ENCODE measurements around the gene ZNF621.

DNA sequence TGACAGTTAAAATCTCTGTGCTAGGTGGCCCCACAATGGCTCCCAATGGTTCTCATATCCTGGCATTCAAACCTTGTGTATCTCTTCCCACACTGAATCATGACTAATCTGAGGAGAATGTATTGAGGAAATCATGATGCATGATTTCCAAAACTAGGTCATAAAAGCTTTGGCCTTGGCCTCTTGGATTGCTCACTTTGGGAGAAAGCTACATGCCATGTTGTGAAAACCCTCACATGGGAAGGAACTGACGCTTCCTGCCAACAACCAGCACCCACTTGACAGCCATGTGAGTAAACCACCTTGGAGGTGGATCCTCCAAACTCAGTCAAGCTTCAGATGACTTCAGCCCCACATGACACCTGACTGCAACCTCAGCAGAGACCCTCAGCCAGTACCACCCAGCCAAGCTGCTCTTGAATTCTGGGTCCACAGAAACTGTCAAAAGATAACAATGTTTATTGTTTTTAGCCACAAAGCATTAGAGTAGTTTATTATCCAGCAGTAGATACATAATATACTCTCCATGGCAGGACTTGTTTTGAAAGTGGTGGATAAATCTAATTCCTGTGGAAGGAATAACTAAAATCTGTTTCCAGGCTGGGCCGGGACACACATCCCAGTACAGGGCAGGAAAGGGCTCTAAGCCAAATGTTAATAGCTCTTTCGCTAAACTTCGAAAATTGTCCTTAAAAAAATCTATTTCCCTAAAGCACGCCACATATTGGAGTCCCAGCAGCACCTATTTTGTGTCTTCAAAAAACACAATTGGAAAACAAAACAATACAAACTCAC is 19.9 kb upstream of the ZNF621 start:
- TF ChIP-seq, protein P1, sequence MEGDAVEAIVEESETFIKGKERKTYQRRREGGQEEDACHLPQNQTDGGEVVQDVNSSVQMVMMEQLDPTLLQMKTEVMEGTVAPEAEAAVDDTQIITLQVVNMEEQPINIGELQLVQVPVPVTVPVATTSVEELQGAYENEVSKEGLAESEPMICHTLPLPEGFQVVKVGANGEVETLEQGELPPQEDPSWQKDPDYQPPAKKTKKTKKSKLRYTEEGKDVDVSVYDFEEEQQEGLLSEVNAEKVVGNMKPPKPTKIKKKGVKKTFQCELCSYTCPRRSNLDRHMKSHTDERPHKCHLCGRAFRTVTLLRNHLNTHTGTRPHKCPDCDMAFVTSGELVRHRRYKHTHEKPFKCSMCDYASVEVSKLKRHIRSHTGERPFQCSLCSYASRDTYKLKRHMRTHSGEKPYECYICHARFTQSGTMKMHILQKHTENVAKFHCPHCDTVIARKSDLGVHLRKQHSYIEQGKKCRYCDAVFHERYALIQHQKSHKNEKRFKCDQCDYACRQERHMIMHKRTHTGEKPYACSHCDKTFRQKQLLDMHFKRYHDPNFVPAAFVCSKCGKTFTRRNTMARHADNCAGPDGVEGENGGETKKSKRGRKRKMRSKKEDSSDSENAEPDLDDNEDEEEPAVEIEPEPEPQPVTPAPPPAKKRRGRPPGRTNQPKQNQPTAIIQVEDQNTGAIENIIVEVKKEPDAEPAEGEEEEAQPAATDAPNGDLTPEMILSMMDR (IDR thresholded peaks at IDR 0.05), result no peak
- TF ChIP-seq SIN3A (IDR thresholded peaks at IDR 0.05; ENCODE audit: borderline replicate concordance, insufficient read depth, low read depth, low read length), result no peak
- TF ChIP-seq, protein P2, sequence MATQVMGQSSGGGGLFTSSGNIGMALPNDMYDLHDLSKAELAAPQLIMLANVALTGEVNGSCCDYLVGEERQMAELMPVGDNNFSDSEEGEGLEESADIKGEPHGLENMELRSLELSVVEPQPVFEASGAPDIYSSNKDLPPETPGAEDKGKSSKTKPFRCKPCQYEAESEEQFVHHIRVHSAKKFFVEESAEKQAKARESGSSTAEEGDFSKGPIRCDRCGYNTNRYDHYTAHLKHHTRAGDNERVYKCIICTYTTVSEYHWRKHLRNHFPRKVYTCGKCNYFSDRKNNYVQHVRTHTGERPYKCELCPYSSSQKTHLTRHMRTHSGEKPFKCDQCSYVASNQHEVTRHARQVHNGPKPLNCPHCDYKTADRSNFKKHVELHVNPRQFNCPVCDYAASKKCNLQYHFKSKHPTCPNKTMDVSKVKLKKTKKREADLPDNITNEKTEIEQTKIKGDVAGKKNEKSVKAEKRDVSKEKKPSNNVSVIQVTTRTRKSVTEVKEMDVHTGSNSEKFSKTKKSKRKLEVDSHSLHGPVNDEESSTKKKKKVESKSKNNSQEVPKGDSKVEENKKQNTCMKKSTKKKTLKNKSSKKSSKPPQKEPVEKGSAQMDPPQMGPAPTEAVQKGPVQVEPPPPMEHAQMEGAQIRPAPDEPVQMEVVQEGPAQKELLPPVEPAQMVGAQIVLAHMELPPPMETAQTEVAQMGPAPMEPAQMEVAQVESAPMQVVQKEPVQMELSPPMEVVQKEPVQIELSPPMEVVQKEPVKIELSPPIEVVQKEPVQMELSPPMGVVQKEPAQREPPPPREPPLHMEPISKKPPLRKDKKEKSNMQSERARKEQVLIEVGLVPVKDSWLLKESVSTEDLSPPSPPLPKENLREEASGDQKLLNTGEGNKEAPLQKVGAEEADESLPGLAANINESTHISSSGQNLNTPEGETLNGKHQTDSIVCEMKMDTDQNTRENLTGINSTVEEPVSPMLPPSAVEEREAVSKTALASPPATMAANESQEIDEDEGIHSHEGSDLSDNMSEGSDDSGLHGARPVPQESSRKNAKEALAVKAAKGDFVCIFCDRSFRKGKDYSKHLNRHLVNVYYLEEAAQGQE (IDR thresholded peaks at IDR 0.05; ENCODE audit: insufficient read depth in 1 of 2, low read depth in 2 of 2, low read length in 1 of 2), result no peak
